A549 treated with AZD2906 at 1 μM for 4 hours (cell line): Measurements from ENCODE around the gene SMYD3. TPM values are rescaled to one million over a fixed set of nuclear protein-coding genes. Genes with fewer than 3 reads are reported as not detected.

Experiments used
- total RNA-seq: library from RNA; stranded (reverse); fragments of 200-300 nt; extraction: Qiagen RNA extraction; gene quantifications from 5 replicates; pipeline ENCODE4 v1.2.3, GENCODE V29; 2022

The SMYD3 gene
- total RNA-seq = 13.3 to 14.0 TPM (median 13.8 TPM) in 5 replicates

GRCh38 chr1:246506674-246507481 lies at the start of gene SMYD3:
Gene SMYD3, minus strand, starts transcription at chr1:246507279.

Other genes with a start within 250 kb of the SMYD3 start
- gene TFB2M, start 59.0 kb upstream of the SMYD3 start, total RNA-seq = 32.1 to 40.5 TPM (median 34.6 TPM) in 5 replicates
- gene CNST, start 59.2 kb upstream of the SMYD3 start, total RNA-seq = 6.9 to 8.9 TPM (median 8.2 TPM) in 5 replicates
- gene SCCPDH, start 217.1 kb upstream of the SMYD3 start, total RNA-seq = 42.6 to 46.6 TPM (median 46.2 TPM) in 5 replicates